RWPE1 (cell line): ENCODE results near the gene DMBT1.

Experiments
- CTCF ChIA-PET: fragments of 350-600 bp; sonication (Branson Sonifier 250); formaldehyde crosslinking; extraction: SDS; loops from one replicate; lab custom pipeline; 2021; lab: Yijun Ruan, JAX
- POLR2A ChIA-PET: fragments of 400-600 bp; formaldehyde crosslinking; extraction: SDS; loops from one replicate; lab custom pipeline; 2020; ENCODE audit warnings: antibody characterized with exemption; ENCODE audit not compliant: low non-redundant PET; lab: Yijun Ruan, JAX
- DNase-seq: peaks from one replicate; pipeline ENCODE4 v3.0.0; 2012; ENCODE audit warnings: low spot score
- H3K27ac ChIP-seq: fragments of 450-650 bp; 2 replicates; pipeline ENCODE4 v1.5.1; 2017
- TF ChIP-seq, protein P1 (sequence below): fragments of 450-650 bp; conservative IDR thresholded peaks from 2 replicates; pipeline ENCODE4 v1.5.1; 2017; ENCODE audit warnings: low read depth, mild to moderate bottlenecking

The DMBT1 gene

DNA sequence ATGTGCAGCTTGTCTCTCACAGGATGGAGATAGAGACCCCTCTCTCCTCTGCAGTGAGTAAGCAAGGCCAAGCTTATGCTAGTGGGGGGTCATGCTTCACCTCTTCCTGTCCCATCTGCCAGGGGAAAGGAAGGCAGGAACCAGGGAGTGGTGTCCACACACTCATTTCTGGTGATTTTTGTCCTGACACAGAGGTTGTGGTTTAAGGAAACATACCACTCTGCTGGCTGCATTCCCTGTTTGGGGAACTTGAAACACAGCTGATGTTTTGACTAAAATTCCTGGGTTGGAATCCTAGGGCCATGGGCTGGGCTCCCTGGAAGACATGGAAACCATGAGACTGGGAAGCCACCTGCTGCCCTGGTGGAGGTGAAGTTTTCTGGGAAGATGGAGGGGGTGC, 117.7 kb downstream of the DMBT1 start:
- no peak overlapping the region for H3K27ac ChIP-seq
- ChIA-PET POLR2A (no interaction called here), CTCF (interaction anchor here (0.7 kb wide), 1 partner anchor 33 kb away, joined by 3 read pairs; no protein-coding TSS in a partner anchor)
- TF ChIP-seq, protein P1, sequence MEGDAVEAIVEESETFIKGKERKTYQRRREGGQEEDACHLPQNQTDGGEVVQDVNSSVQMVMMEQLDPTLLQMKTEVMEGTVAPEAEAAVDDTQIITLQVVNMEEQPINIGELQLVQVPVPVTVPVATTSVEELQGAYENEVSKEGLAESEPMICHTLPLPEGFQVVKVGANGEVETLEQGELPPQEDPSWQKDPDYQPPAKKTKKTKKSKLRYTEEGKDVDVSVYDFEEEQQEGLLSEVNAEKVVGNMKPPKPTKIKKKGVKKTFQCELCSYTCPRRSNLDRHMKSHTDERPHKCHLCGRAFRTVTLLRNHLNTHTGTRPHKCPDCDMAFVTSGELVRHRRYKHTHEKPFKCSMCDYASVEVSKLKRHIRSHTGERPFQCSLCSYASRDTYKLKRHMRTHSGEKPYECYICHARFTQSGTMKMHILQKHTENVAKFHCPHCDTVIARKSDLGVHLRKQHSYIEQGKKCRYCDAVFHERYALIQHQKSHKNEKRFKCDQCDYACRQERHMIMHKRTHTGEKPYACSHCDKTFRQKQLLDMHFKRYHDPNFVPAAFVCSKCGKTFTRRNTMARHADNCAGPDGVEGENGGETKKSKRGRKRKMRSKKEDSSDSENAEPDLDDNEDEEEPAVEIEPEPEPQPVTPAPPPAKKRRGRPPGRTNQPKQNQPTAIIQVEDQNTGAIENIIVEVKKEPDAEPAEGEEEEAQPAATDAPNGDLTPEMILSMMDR: no peak
- DNase-seq: no peak

DNA sequence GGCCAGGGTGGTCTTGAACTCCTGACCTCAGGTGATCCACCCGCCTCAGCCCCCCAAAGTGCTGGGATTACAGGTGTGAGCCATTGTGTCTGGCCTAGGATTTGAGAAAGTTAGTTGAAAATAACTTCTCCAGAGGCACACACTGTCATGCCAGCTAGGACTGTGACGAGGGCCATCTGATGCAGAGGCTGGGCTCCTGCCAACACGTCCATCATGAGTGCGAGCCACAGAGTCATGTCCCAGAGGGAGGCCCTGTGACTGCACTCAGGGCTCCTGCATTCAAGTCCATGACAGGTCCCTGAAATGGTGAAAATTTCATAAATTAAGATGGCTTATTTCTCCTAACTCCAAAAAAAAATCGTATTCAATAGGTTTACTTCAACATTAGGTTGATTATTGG, 122.0 kb downstream of the DMBT1 start:
- CTCF ChIA-PET: interaction anchor here (0.6 kb wide), 1 partner anchor 577 kb away, joined by 3 read pairs; no protein-coding TSS in a partner anchor
- DNase-seq: no peak
- TF ChIP-seq, protein P1: no peak
- no peak overlapping the region for H3K27ac ChIP-seq
- POLR2A ChIA-PET: no interaction called here

DNA sequence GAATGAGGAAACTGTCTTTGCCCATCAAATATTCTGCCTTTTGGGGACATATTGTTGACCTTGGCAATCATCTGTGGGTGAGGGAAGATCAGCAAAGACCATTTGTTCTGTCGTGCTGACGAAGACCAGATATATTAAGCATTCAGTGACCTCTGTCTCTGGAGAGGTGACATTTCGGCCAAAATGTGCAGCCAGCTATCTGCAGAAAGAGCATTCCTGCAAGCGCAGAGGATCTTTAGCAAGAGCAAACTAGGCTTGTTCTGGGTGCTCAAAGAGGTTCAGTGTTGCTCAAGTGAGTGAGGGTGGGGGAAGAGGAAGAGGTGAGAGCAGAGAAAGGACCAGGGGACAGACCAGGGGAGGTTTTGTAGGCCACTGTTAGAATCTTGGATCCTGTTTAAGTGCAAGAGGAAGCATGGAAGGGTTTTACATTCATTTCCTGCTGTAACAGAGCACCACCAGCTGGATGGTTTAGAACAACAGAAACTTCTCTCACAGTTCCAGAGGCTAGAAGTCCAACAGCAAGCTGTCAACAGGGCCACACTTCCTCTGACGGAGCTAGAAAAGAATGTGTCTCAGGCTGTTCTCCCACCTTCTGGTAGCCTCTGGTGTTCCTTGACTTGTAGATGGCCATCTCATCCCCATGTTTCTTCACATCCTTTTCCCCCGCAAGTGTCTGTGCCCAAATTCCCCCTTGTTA, 127.9 kb downstream of the DMBT1 start:
- POLR2A ChIA-PET: no interaction called here
- TF ChIP-seq, protein P1: no peak
- CTCF ChIA-PET: interaction anchor here (0.5 to 1.0 kb wide), 7 partner anchors 15 to 1874 kb away, joined by 3 to 5 read pairs (median 3); no protein-coding TSS in a partner anchor
- H3K27ac ChIP-seq: no peak overlapping the region
- no peak for DNase-seq

DNA sequence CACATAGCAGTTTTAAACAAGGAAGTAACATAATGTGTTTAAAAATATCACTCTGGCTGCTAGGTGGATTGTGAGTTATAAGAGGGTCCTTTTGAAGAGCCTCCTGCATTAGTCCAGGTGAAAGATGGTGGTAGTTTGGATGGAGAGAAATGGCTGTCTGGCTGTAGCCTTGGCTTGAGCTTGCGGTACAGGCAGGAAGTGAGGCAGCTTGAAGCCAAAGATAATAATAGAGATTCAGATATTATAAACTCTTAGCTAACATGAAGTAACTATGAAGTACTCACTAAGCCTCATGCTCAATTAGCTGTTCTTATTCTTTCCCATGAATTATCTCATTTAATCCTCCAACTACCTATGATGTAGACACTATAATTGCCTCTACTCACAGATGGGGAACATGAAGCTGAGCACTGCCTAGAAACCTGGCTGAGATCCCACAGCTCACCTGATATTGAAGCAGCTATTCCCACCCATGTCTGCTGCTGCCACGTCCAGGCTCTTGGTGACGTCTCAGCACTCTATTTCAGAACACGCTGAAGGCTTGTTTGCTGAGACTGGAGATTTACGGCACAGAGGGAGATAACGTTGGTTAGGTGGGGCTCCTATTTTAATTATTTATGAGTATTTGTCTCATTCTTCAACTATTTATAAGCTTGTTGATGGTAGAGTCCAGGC, 128.7 kb downstream of the DMBT1 start:
- no peak overlapping the region for H3K27ac ChIP-seq
- CTCF ChIA-PET: interaction anchor here (0.8 to 1.3 kb wide), 3 partner anchors 14 to 124 kb away, joined by 3 to 8 read pairs (median 5); no protein-coding TSS in a partner anchor
- TF ChIP-seq, protein P1: no peak
- POLR2A ChIA-PET: no interaction called here
- DNase-seq: no peak

DNA sequence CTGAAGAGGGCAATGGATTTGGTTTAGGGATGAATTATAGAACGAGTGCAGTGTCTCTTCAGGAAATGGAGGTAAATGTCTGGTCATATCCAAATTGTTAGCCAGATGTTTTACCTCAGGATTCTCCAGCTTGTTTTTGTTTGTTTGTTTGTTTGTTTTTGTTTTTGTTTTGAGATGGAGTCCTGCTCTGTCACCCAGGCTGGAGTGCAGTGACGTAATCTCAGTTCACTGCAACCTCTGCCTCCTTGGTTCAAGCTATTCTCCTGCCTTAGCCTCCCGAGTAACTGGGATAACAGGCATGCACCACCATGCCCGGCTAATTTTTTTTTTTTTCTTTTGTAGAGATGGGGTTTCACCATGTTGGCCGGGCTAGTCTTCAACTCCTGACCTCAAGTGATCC, 132.2 kb downstream of the DMBT1 start:
- no peak overlapping the region for H3K27ac ChIP-seq
- no peak for DNase-seq
- ChIA-PET CTCF (interaction anchor here (0.7 kb wide), 1 partner anchor 11 kb away, joined by 4 read pairs; no protein-coding TSS in a partner anchor), POLR2A (no interaction called here)
- TF ChIP-seq, protein P1: no peak
